Measurements from ENCODE around the gene ADAM19.

ADAM19 gene

GRCh38 chr5:157469687-157470086 is 105.9 kb downstream of the ADAM19 start:
- H3K4me3 ChIP-seq (ENCODE audit: low read depth, low read length) = no peak overlapping the region
- TF ChIP-seq CTCF (IDR thresholded peaks at IDR 0.05; ENCODE audit: low read depth, low read length) = no peak

- no peak for TF ChIP-seq CTCF (IDR thresholded peaks at IDR 0.05; ENCODE audit: low read depth, low read length)
Observed at GRCh38 chr5:157469073-157469472, 106.5 kb downstream of the ADAM19 start.

GRCh38 chr5:157468293-157468965 is 107.1 kb downstream of the ADAM19 start:
- H3K4me3 ChIP-seq (ENCODE audit: low read depth, low read length) = no peak overlapping the region
- no peak for TF ChIP-seq CTCF (IDR thresholded peaks at IDR 0.05; ENCODE audit: low read depth, low read length)

More at GRCh38 chr5:157469073-157469472, 106.5 kb downstream of the ADAM19 start:
- no peak overlapping the region for H3K4me3 ChIP-seq (ENCODE audit: low read depth, low read length)

GRCh38 chr5:157464519-157465171 is 110.9 kb downstream of the ADAM19 start:
- no peak overlapping the region for H3K4me3 ChIP-seq (ENCODE audit: low read depth, low read length)
- TF ChIP-seq CTCF (IDR thresholded peaks at IDR 0.05; ENCODE audit: low read depth, low read length) = no peak

GRCh38 chr5:157463621-157464518 is 111.7 kb downstream of the ADAM19 start:
- no peak for TF ChIP-seq CTCF (IDR thresholded peaks at IDR 0.05; ENCODE audit: low read depth, low read length)
- no peak overlapping the region for H3K4me3 ChIP-seq (ENCODE audit: low read depth, low read length)

GRCh38 chr5:157463081-157463480 is 112.5 kb downstream of the ADAM19 start:
- H3K4me3 ChIP-seq (ENCODE audit: low read depth, low read length) = no peak overlapping the region
- no peak for TF ChIP-seq CTCF (IDR thresholded peaks at IDR 0.05; ENCODE audit: low read depth, low read length)
